ENCODE results near the gene SET.
A peak's percentile ranks its signal among the peaks of the same experiment; 100 is the strongest.

The SET gene

GRCh38 chr9:128707446-128707845 lies 18.4 kb downstream of the SET start:
- DNase-seq = no peak

GRCh38 chr9:128712451-128713410 lies 23.7 kb downstream of the SET start:
- DNase-seq = no peak

- DNase-seq = no peak
Measured at GRCh38 chr9:128713411-128713780, 24.4 kb downstream of the SET start.

DNA sequence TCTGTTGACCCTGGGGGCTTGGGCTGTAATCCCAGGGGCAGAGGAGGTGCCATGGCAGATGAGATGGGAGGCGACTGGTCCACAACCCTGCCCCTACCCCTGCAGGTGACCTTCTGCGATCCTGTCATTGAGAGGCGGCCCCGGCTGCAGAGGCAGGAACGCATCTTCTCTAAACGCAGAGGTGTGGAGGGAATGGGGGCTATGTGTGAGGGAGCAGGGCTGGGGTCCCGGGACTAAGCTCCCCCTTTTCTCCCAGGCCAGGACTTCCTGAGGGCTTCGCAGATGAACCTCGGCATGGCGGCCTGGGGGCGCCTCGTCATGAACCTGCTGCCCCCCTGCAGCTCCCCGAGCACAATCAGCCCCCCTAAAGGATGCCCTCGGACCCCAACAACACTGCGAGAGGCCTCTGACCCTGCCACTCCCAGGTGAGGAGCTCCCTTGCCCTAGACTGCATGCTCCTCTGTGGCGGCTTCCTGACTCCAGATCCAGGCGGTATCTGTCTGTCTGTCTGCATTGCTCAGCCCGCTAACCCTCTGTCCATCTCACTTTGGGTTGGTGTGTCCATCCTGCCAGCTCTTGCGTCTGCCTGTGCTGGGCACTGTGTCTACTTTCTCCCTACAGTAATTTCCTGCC lies 25.0 kb downstream of the SET start:
- no peak for DNase-seq

- no peak for DNase-seq
Measured at GRCh38 chr9:128714586-128715435, 25.8 kb downstream of the SET start.

DNA sequence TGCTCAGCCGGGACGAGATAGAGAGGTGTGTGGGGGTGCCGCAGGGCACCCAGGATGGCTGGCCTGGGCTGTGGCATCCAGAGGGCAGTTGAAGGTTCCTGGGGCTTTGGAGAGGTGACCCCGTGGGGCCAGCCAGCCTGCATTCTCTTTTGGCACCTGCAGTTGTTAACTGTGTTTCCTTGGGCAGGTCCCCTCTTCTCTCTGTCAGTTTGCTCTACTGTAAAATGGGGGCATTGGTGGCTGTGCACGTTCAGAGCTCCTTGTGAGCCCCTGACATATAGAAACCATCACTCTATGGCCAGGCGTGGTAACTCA lies 26.4 kb downstream of the SET start:
- DNase-seq = no peak

GRCh38 chr9:128716581-128717254 lies 27.7 kb downstream of the SET start:
- DNase-seq = no peak

GRCh38 chr9:128718047-128718446 lies 29.0 kb downstream of the SET start:
- no peak for DNase-seq

DNA sequence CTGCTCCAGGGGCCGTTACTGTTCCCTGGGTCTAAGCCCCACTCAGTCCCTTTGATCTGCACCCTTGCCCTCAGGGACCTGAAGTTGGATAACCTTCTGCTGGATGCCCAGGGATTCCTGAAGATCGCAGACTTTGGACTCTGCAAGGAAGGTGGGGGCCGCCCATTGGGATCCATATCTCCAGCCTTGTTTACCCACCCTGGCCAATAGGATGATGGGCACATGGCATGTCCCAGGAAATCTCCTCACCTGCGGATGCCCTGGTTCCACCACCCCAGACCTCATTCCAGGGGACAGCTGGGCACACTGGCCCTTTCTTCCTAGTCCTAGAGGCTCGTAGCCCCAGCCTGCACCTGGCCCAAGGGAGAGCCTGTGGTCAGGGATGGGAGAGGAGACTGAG lies 29.5 kb downstream of the SET start:
- DNase-seq = no peak

DNA sequence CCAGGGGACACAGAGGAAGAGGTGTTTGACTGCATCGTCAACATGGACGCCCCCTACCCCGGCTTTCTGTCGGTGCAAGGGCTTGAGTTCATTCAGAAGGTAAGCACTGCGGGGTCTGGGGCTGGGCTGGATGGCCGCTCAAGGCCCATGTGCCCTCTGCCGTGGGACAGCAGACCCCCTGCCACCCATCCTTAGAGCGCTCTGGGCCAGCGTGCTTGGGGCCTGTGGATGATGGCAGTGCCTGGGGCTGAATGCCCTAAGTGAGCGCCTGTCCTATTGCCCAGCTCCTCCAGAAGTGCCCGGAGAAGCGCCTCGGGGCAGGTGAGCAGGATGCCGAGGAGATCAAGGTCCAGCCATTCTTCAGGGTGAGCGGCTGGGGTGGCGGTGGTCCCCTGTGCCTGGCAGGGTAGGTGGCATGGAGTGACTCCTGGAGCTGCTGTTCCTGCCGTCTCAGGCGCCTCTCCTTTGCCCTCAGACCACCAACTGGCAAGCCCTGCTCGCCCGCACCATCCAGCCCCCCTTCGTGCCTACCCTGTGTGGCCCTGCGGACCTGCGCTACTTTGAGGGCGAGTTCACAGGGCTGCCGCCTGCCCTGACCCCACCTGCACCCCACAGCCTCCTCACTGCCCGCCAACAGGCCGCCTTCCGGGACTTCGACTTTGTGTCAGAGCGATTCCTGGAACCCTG lies 31.0 kb downstream of the SET start:
- DNase-seq = no peak

- DNase-seq = no peak
Measured at GRCh38 chr9:128720841-128721486, 31.9 kb downstream of the SET start.

DNA sequence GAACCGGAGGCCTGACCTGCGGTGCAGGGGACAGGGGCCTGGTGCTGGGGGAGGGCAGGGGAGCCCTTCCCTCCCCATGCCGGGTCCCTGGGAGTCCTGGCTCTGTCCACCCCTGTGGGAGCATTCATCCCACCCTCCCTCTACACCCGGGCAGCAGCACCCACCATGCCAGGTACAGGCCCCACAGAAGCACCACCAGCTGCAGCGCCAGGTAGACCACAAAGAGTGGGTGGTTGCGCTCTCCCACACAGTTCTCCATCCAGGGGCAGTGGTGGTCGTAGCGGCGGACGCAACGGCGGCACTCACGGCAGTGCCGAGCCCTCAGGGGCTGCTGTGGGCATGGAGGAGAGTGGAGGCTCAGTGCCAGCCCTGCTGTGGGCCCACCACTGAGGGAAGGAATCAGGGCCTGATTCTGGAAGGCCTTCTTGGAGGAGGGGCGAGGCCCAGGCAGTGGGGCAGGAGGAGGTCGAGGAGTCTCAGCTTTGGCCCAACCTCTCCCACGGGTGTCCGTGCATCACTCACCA lies 32.5 kb downstream of the SET start:
- DNase-seq = no peak

DNA sequence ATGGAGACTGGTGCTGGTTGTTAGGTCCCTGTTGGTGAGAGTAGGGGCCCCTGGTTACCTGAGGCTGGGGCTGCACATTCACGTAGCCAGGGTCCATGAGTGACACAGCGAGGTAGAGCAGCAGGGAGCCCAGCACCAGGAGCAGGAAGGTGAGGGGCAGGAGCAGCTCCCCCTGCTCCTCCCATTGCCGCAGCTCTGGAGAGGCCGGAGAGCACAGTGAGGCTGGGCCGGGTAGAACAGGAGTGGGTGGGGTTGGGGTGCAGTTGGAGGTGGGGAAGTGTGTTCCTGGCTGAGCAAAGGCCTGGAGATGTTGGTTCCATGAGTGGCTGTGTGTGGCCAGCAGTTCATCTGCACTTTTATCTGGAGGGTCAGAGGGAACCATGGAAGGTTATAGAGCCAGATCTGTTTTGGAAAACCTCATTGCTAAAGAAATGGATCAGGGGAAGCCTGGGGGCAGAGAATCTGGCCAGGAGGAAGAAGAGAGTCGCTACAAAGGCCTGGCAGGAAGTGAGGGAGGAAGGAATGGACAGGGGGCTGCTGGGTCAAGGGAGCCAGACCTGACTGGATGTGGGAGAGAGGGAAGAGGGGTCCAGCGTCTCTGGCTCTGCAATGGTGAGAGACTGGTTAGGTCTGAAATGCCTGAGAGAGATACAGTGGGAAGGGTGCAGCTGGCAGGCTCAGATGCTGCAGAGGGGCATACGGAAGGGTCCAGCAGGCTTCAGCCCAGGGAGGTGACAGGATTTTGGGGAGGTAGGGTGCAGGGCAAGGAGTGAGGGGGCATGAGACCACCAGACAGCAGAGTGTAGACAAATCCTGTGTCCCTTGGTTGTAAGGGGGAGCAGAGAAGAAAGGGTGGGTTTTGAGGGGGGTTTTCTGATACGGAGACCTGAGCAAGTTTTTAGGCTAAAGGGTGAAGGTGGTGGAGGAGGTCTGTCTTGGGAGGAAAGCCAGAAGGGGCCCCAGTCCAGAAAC lies 33.6 kb downstream of the SET start:
- no peak for DNase-seq

DNA sequence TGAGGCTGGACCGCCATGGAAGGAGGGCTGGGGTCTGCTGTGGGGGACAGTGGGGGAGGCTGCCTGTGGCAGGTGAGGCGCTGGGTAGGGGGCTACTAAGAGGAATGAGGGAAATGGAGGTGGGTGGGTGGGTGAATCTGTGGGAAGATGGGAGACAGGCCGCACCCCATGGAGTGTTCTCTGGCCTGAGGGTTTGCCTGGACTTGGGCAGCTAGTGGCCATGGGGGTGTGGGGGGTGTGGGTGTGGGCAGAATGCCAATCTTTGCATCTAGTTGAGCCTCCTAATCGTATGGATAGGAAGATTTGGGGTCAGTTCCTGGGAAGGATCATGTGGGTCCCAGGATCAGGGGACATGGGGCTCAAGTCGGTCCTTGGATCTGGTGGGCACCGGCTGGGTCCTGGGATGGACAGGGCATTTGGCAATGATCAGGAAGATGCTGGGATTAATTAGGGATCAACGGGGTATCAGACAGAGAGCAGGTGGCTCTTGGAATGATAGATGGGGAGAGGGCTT lies 34.4 kb downstream of the SET start:
- no peak for DNase-seq

- peak; percentile 43 to 91 (median 85) for DNase-seq
Measured at GRCh38 chr9:128723866-128724743, 35.1 kb downstream of the SET start, which contains the start of gene ZDHHC12. Gene ZDHHC12 (minus strand): TSS chr9:128724127. CDS start chr9:128724093, 34 bp downstream.

- peak in 52 of 58 donors; percentile 13 to 86 (median 56) for DNase-seq
Measured at GRCh38 chr9:128724744-128725211, 35.8 kb downstream of the SET start.

DNA sequence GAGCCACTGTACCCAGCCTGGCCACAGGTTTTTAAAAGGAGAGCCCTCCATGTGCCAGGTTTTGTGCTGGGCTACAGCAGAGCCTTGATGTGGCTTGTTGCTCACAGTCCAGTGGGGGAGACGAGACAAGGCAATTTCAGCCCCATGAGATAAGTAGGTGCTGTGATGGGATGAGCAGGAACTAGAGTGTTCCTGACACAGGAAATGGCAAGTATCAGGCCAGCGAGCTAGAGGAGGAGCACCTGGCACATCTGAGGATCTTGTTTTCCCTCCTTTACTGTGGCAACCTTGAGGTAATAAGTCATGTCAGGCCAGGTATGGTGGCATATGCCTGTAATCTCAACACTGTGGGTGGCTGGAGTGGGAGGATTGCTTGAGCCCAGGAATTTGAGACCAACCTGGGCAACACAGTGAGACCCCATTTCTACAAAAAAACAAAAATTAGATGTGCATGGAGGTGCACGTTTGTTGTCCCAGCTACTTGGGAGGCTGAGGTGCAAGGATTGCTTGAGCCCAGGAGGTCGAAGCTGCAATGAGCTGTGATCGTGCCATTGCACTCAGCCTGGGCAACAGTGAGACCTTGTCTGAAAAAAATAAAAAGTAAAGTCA lies 38.7 kb downstream of the SET start:
- DNase-seq = no peak
